HG03520 (cell line): Measurements from ENCODE around the gene ATPAF2.
A peak's percentile ranks its signal among the peaks of the same experiment; 100 is the strongest.

Source experiments
- ATAC-seq: cut with Tn5 transposase; IDR thresholded peaks from one replicate; pipeline ENCODE4 v1.9.1; 2021; ENCODE audit warnings: mild to moderate bottlenecking, moderate library complexity; ENCODE audit not compliant: unreplicated experiment

The ATPAF2 gene

GRCh38 chr17:18040261-18040858 is 1.4 kb upstream of the ATPAF2 start:
- no peak for ATAC-seq

GRCh38 chr17:18039535-18040260 is 730 bp upstream of the ATPAF2 start:
- peak; percentile 28 for ATAC-seq

GRCh38 chr17:18038149-18038850 is 668 bp downstream of the ATPAF2 start:
- no peak for ATAC-seq

GRCh38 chr17:18037486-18037885 is 1.5 kb downstream of the ATPAF2 start:
- ATAC-seq: no peak

GRCh38 chr17:18035704-18036103 is 3.3 kb downstream of the ATPAF2 start:
- ATAC-seq: no peak

- ATAC-seq: peak; percentile 55
Measured at GRCh38 chr17:18033442-18034099, 5.4 kb downstream of the ATPAF2 start.

- ATAC-seq: no peak
Measured at GRCh38 chr17:18031955-18032354, 7.0 kb downstream of the ATPAF2 start.

- no peak for ATAC-seq
Measured at GRCh38 chr17:18028952-18029540, 9.9 kb downstream of the ATPAF2 start.

GRCh38 chr17:18028114-18028951 is 10.6 kb downstream of the ATPAF2 start:
- no peak for ATAC-seq

GRCh38 chr17:18027280-18027679 is 11.7 kb downstream of the ATPAF2 start:
- no peak for ATAC-seq

- ATAC-seq: no peak
Measured at GRCh38 chr17:18025945-18026776, 12.8 kb downstream of the ATPAF2 start.

- ATAC-seq: no peak
Measured at GRCh38 chr17:18025241-18025944, 13.6 kb downstream of the ATPAF2 start.

GRCh38 chr17:18021372-18021771 is 17.6 kb downstream of the ATPAF2 start:
- ATAC-seq: no peak

- ATAC-seq: no peak
Measured at GRCh38 chr17:18020971-18021370, 18.0 kb downstream of the ATPAF2 start.

GRCh38 chr17:18019838-18020154 is 19.2 kb downstream of the ATPAF2 start:
- ATAC-seq: no peak

- no peak for ATAC-seq
Measured at GRCh38 chr17:18018411-18018921, 20.5 kb downstream of the ATPAF2 start.

- no peak for ATAC-seq
Measured at GRCh38 chr17:18017958-18018357, 21.0 kb downstream of the ATPAF2 start.

GRCh38 chr17:18016426-18016825 is 22.5 kb downstream of the ATPAF2 start:
- no peak for ATAC-seq

- ATAC-seq: no peak
Measured at GRCh38 chr17:18015593-18015992, 23.4 kb downstream of the ATPAF2 start.
